ENCODE results near the gene CIBAR2.

Gene CIBAR2

GRCh38 chr16:85110105-85110504 is 2.2 kb downstream of the CIBAR2 start:
- Histone ChIP-seq H3K27me3 (ENCODE audit: low read depth, low read length) (no peaks in the 10 kb centered on the region), H3K36me3 (ENCODE audit: control insufficient read depth in 1 of 2, insufficient read depth in 2 of 2, low read length in 2 of 2) (no peaks in the 10 kb centered on the region), H3K4me3 (ENCODE audit: low read depth in 1 of 2, low read length in 2 of 2) (no peak overlapping the region), H3K27ac (ENCODE audit: low read length) (no peak overlapping the region), H3K4me1 (ENCODE audit: control insufficient read depth in 1 of 2, insufficient read depth in 2 of 2, low read length in 2 of 2) (no peaks in the 10 kb centered on the region), H3K9me3 (ENCODE audit: control insufficient read depth in 1 of 2, low read length in 2 of 2) (no peaks in the 10 kb centered on the region)

GRCh38 chr16:85107532-85107931 is 4.7 kb downstream of the CIBAR2 start:
- Histone ChIP-seq H3K4me1 (ENCODE audit: control insufficient read depth in 1 of 2, insufficient read depth in 2 of 2, low read length in 2 of 2) (no peaks in the 10 kb centered on the region), H3K27ac (ENCODE audit: low read length) (no peak overlapping the region), H3K4me3 (ENCODE audit: low read depth in 1 of 2, low read length in 2 of 2) (no peak overlapping the region), H3K27me3 (ENCODE audit: low read depth, low read length) (no peaks in the 10 kb centered on the region), H3K9me3 (ENCODE audit: control insufficient read depth in 1 of 2, low read length in 2 of 2) (no peaks in the 10 kb centered on the region), H3K36me3 (ENCODE audit: control insufficient read depth in 1 of 2, insufficient read depth in 2 of 2, low read length in 2 of 2) (no peaks in the 10 kb centered on the region)

- Histone ChIP-seq H3K36me3 (ENCODE audit: control insufficient read depth in 1 of 2, insufficient read depth in 2 of 2, low read length in 2 of 2) (no peaks in the 10 kb centered on the region), H3K9me3 (ENCODE audit: control insufficient read depth in 1 of 2, low read length in 2 of 2) (no peaks in the 10 kb centered on the region), H3K4me1 (ENCODE audit: control insufficient read depth in 1 of 2, insufficient read depth in 2 of 2, low read length in 2 of 2) (no peaks in the 10 kb centered on the region), H3K27me3 (ENCODE audit: low read depth, low read length) (no peaks in the 10 kb centered on the region), H3K27ac (ENCODE audit: low read length) (no peak overlapping the region), H3K4me3 (ENCODE audit: low read depth in 1 of 2, low read length in 2 of 2) (no peak overlapping the region)
These were observed 5.2 kb downstream of the CIBAR2 start for GRCh38 chr16:85107083-85107482.

GRCh38 chr16:85105475-85105874 is 6.8 kb downstream of the CIBAR2 start:
- no peak overlapping the region for H3K4me3 ChIP-seq (ENCODE audit: low read depth in 1 of 2, low read length in 2 of 2)
- no peaks in the 10 kb centered on the region for H3K4me1 ChIP-seq (ENCODE audit: control insufficient read depth in 1 of 2, insufficient read depth in 2 of 2, low read length in 2 of 2)
- H3K36me3 ChIP-seq (ENCODE audit: control insufficient read depth in 1 of 2, insufficient read depth in 2 of 2, low read length in 2 of 2), result no peaks in the 10 kb centered on the region
- H3K27ac ChIP-seq (ENCODE audit: low read length), result no peak overlapping the region
- no peaks in the 10 kb centered on the region for H3K9me3 ChIP-seq (ENCODE audit: control insufficient read depth in 1 of 2, low read length in 2 of 2)
- H3K27me3 ChIP-seq (ENCODE audit: low read depth, low read length), result no peaks in the 10 kb centered on the region

- H3K4me3 ChIP-seq (ENCODE audit: low read depth in 1 of 2, low read length in 2 of 2), result no peak overlapping the region
- no peak overlapping the region for H3K27ac ChIP-seq (ENCODE audit: low read length)
- H3K4me1 ChIP-seq (ENCODE audit: control insufficient read depth in 1 of 2, insufficient read depth in 2 of 2, low read length in 2 of 2), result no peaks in the 10 kb centered on the region
- no peaks in the 10 kb centered on the region for H3K27me3 ChIP-seq (ENCODE audit: low read depth, low read length)
- no peaks in the 10 kb centered on the region for H3K36me3 ChIP-seq (ENCODE audit: control insufficient read depth in 1 of 2, insufficient read depth in 2 of 2, low read length in 2 of 2)
- no peaks in the 10 kb centered on the region for H3K9me3 ChIP-seq (ENCODE audit: control insufficient read depth in 1 of 2, low read length in 2 of 2)
These were observed 7.4 kb downstream of the CIBAR2 start for GRCh38 chr16:85104821-85105391.

GRCh38 chr16:85104147-85104546 is 8.1 kb downstream of the CIBAR2 start:
- Histone ChIP-seq H3K4me1 (ENCODE audit: control insufficient read depth in 1 of 2, insufficient read depth in 2 of 2, low read length in 2 of 2) (no peaks in the 10 kb centered on the region), H3K27ac (ENCODE audit: low read length) (no peak overlapping the region), H3K9me3 (ENCODE audit: control insufficient read depth in 1 of 2, low read length in 2 of 2) (no peaks in the 10 kb centered on the region), H3K36me3 (ENCODE audit: control insufficient read depth in 1 of 2, insufficient read depth in 2 of 2, low read length in 2 of 2) (no peaks in the 10 kb centered on the region), H3K4me3 (ENCODE audit: low read depth in 1 of 2, low read length in 2 of 2) (no peak overlapping the region), H3K27me3 (ENCODE audit: low read depth, low read length) (no peaks in the 10 kb centered on the region)

GRCh38 chr16:85103114-85104079 is 8.9 kb downstream of the CIBAR2 start:
- Histone ChIP-seq H3K27me3 (ENCODE audit: low read depth, low read length) (no peaks in the 10 kb centered on the region), H3K27ac (ENCODE audit: low read length) (no peak overlapping the region), H3K4me1 (ENCODE audit: control insufficient read depth in 1 of 2, insufficient read depth in 2 of 2, low read length in 2 of 2) (no peaks in the 10 kb centered on the region), H3K36me3 (ENCODE audit: control insufficient read depth in 1 of 2, insufficient read depth in 2 of 2, low read length in 2 of 2) (no peaks in the 10 kb centered on the region), H3K4me3 (ENCODE audit: low read depth in 1 of 2, low read length in 2 of 2) (no peak overlapping the region), H3K9me3 (ENCODE audit: control insufficient read depth in 1 of 2, low read length in 2 of 2) (no peaks in the 10 kb centered on the region)

GRCh38 chr16:85101956-85102630 is 10.2 kb downstream of the CIBAR2 start:
- Histone ChIP-seq H3K9me3 (ENCODE audit: control insufficient read depth in 1 of 2, low read length in 2 of 2) (no peaks in the 10 kb centered on the region), H3K4me1 (ENCODE audit: control insufficient read depth in 1 of 2, insufficient read depth in 2 of 2, low read length in 2 of 2) (no peaks in the 10 kb centered on the region)

GRCh38 chr16:85100265-85100664 is 12.0 kb downstream of the CIBAR2 start:
- Histone ChIP-seq H3K36me3 (ENCODE audit: control insufficient read depth in 1 of 2, insufficient read depth in 2 of 2, low read length in 2 of 2) (no peaks in the 10 kb centered on the region), H3K27ac (ENCODE audit: low read length) (no peak overlapping the region), H3K27me3 (ENCODE audit: low read depth, low read length) (no peaks in the 10 kb centered on the region), H3K9me3 (ENCODE audit: control insufficient read depth in 1 of 2, low read length in 2 of 2) (no peaks in the 10 kb centered on the region), H3K4me1 (ENCODE audit: control insufficient read depth in 1 of 2, insufficient read depth in 2 of 2, low read length in 2 of 2) (no peaks in the 10 kb centered on the region), H3K4me3 (ENCODE audit: low read depth in 1 of 2, low read length in 2 of 2) (no peak overlapping the region)

More at GRCh38 chr16:85101956-85102630, 10.2 kb downstream of the CIBAR2 start:
- H3K36me3 ChIP-seq (ENCODE audit: control insufficient read depth in 1 of 2, insufficient read depth in 2 of 2, low read length in 2 of 2), result no peaks in the 10 kb centered on the region
- H3K4me3 ChIP-seq (ENCODE audit: low read depth in 1 of 2, low read length in 2 of 2), result no peak overlapping the region
- no peak overlapping the region for H3K27ac ChIP-seq (ENCODE audit: low read length)
- no peaks in the 10 kb centered on the region for H3K27me3 ChIP-seq (ENCODE audit: low read depth, low read length)

GRCh38 chr16:85098565-85098964 is 13.7 kb downstream of the CIBAR2 start:
- no peak overlapping the region for H3K27ac ChIP-seq (ENCODE audit: low read length)
- no peaks in the 10 kb centered on the region for H3K27me3 ChIP-seq (ENCODE audit: low read depth, low read length)
- H3K9me3 ChIP-seq (ENCODE audit: control insufficient read depth in 1 of 2, low read length in 2 of 2), result no peaks in the 10 kb centered on the region
- no peaks in the 10 kb centered on the region for H3K36me3 ChIP-seq (ENCODE audit: control insufficient read depth in 1 of 2, insufficient read depth in 2 of 2, low read length in 2 of 2)
- H3K4me1 ChIP-seq (ENCODE audit: control insufficient read depth in 1 of 2, insufficient read depth in 2 of 2, low read length in 2 of 2), result no peaks in the 10 kb centered on the region
- H3K4me3 ChIP-seq (ENCODE audit: low read depth in 1 of 2, low read length in 2 of 2), result no peak overlapping the region

GRCh38 chr16:85096921-85097320 is 15.4 kb downstream of the CIBAR2 start:
- Histone ChIP-seq H3K9me3 (ENCODE audit: control insufficient read depth in 1 of 2, low read length in 2 of 2) (no peaks in the 10 kb centered on the region), H3K4me3 (ENCODE audit: low read depth in 1 of 2, low read length in 2 of 2) (no peak overlapping the region), H3K4me1 (ENCODE audit: control insufficient read depth in 1 of 2, insufficient read depth in 2 of 2, low read length in 2 of 2) (no peaks in the 10 kb centered on the region), H3K36me3 (ENCODE audit: control insufficient read depth in 1 of 2, insufficient read depth in 2 of 2, low read length in 2 of 2) (no peaks in the 10 kb centered on the region), H3K27ac (ENCODE audit: low read length) (no peak overlapping the region), H3K27me3 (ENCODE audit: low read depth, low read length) (no peaks in the 10 kb centered on the region)

Measured in muscle layer of duodenum (tissue), 2 donors.